T follicular helper cell (primary cell): ENCODE measurements around the gene SHKBP1.

Source experiments
- DNase-seq: peaks from one replicate; pipeline ENCODE4 v3.0.0-alpha.2; 2020; ENCODE audit warnings: low read depth

SHKBP1 gene

GRCh38 chr19:40601134-40601974 lies 24.7 kb downstream of the SHKBP1 start, which contains the start of gene LTBP4:
Gene LTBP4, plus strand, starts transcription at chr19:40601369. Its CDS starts 19 bp downstream, at chr19:40601388.
- no peak for DNase-seq

- DNase-seq = no peak
Observed at GRCh38 chr19:40603071-40603388, 26.4 kb downstream of the SHKBP1 start.

GRCh38 chr19:40603389-40604170 lies 26.9 kb downstream of the SHKBP1 start:
- peak; percentile 95 for DNase-seq

GRCh38 chr19:40604171-40604646 lies 27.5 kb downstream of the SHKBP1 start:
- no peak for DNase-seq

- no peak for DNase-seq
Observed at GRCh38 chr19:40604647-40605215, 28.1 kb downstream of the SHKBP1 start.

GRCh38 chr19:40605216-40605971 lies 28.7 kb downstream of the SHKBP1 start:
- peak; percentile 69 for DNase-seq

- no peak for DNase-seq
Observed at GRCh38 chr19:40607311-40608239, 30.9 kb downstream of the SHKBP1 start.

GRCh38 chr19:40608240-40608621 lies 31.6 kb downstream of the SHKBP1 start:
- no peak for DNase-seq

- no peak for DNase-seq
Observed at GRCh38 chr19:40608957-40609356, 32.3 kb downstream of the SHKBP1 start.

GRCh38 chr19:40609561-40610395 lies 33.1 kb downstream of the SHKBP1 start:
- DNase-seq = peak; percentile 72

- peak; percentile 64 for DNase-seq
Observed at GRCh38 chr19:40610396-40611064, 33.9 kb downstream of the SHKBP1 start.

GRCh38 chr19:40611096-40611495 lies 34.4 kb downstream of the SHKBP1 start:
- DNase-seq = no peak

- DNase-seq = no peak
Observed at GRCh38 chr19:40611900-40612698, 35.4 kb downstream of the SHKBP1 start.

GRCh38 chr19:40612831-40613689 lies 36.4 kb downstream of the SHKBP1 start:
- peak; percentile 50 for DNase-seq

GRCh38 chr19:40613690-40614621 lies 37.3 kb downstream of the SHKBP1 start:
- DNase-seq = peak; percentile 74
